OCI-LY7 (cell line): ENCODE results near the gene FOXL3.

Source experiments
- CTCF ChIP-seq: fragments of 200-600 bp; sonication (generic); conservative IDR thresholded peaks from 2 replicates; pipeline ENCODE4 v1.5.1; 2014; ENCODE audit warnings: mild to moderate bottlenecking, antibody characterized with exemption, low read length, moderate library complexity, mixed read lengths
- EZH2phosphoT487 ChIP-seq: fragments of 200-600 bp; sonication (generic); IDR thresholded peaks from 2 replicates; pipeline ENCODE4 v1.6.1; 2018; ENCODE audit warnings: low read depth, borderline replicate concordance, mild to moderate bottlenecking, mixed run types, antibody characterized with exemption, low read length, moderate library complexity, mixed read lengths

GRCh38 chr7:327233-327931, 37.4 kb downstream of the FOXL3 start:
- TF ChIP-seq CTCF (no peak), EZH2phosphoT487 (no peak)
